Endometrial microvascular endothelial cells (primary cell): ENCODE results near the gene DOLK. TPM values are rescaled to one million over a fixed set of nuclear protein-coding genes. Genes with fewer than 3 reads are reported as not detected.

Experiments
- total RNA-seq: library from RNA; depleted of rRNA; stranded (reverse); fragments of >200 nt; gene quantifications from one replicate; pipeline ENCODE4 v1.2.3, GENCODE V29; 2015; ENCODE audit errors: inconsistent ontology term

DOLK gene
- total RNA-seq, 1 donor from 2014 or later = 37.3 TPM

Other genes starting within 250 kb of the DOLK start
- 33.1 TPM for gene PKN3, start 245.1 kb downstream of the DOLK start, total RNA-seq
- 101 TPM for gene ZDHHC12, start 223.5 kb downstream of the DOLK start, total RNA-seq
- gene ZER1, start 175.7 kb downstream of the DOLK start, total RNA-seq = 38.4 TPM
- 19.1 TPM for gene TBC1D13, start 160.3 kb downstream of the DOLK start, total RNA-seq
- 20.6 TPM for gene ENDOG, start 129.1 kb downstream of the DOLK start, total RNA-seq
- gene SPOUT1, start 117.8 kb downstream of the DOLK start, total RNA-seq = 27.0 TPM
- 12.3 TPM for gene KYAT1, start 65.7 kb downstream of the DOLK start, total RNA-seq
- gene LRRC8A, start 65.5 kb downstream of the DOLK start, total RNA-seq = 91.1 TPM
- gene PHYHD1, start 26.6 kb downstream of the DOLK start, total RNA-seq = 0.09 TPM
- 49.2 TPM for gene NUP188, start 96 bp upstream of the DOLK start, total RNA-seq
- 59.8 TPM for gene SH3GLB2, start 80.7 kb upstream of the DOLK start, total RNA-seq
- 28.1 TPM for gene MIGA2, start 89.0 kb upstream of the DOLK start, total RNA-seq
- gene DOLPP1, start 133.5 kb upstream of the DOLK start, total RNA-seq = 23.8 TPM
- gene CRAT, start 163.2 kb upstream of the DOLK start, total RNA-seq = 49.0 TPM
- gene PTPA, start 163.8 kb upstream of the DOLK start, total RNA-seq = 163 TPM
- 18.1 TPM for gene IER5L, start 230.7 kb upstream of the DOLK start, total RNA-seq